CD4-positive, alpha-beta T cell treated with Interleukin-6 for 4 hours (primary cell): ENCODE results near the gene SRP54.
"Not testable (repeated sequence)": the region's sequence is repeated elsewhere in the genome, so short reads cannot be mapped to it uniquely, and the experiment has no call there.

Experiments
- DNase-seq: peaks from one replicate; pipeline ENCODE4 v3.0.0-alpha.2; 2020; ENCODE audit warnings: mixed read lengths

SRP54 gene

DNA sequence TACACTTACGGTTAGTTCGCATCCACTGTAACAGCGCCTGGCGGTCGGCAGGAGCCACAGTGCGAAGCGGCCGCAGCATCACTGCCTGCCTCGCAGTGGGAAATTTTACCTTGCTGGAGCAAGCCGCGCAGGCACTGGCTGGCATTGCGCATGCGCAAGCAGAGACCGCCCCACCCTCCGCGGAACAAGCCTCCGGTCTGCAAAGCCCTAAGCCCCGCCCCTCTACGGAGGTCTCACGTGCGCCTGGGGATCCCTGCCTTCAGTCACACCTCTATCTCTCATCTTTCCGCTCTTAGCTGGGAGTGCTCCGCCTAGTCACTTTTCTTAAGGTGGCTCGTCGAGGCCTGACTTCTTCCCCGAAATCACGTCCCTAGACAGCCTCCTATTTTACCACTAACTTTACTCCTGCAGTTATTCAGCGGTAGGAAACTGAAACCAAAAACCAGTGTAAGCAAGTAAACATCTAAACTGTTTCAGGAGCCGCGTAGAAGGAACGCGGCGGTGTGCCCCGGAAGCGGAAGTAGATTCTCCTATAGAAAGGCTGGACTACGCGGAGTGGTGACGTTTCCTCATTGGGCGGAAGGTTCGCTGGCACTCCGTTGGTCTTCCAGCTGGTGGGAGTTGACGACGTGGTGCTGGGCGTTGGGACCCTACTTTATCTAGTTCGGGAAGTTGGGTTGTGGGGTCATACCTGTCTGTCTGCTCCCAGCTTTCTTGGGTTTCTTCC lies at the start of gene SRP54:
TSS of gene SRP54 (plus strand) at position 572 of the 727 bp plus-strand sequence. CDS start 13,718 bp downstream, outside the sequence.
- DNase-seq, result peak; percentile 100

DNA sequence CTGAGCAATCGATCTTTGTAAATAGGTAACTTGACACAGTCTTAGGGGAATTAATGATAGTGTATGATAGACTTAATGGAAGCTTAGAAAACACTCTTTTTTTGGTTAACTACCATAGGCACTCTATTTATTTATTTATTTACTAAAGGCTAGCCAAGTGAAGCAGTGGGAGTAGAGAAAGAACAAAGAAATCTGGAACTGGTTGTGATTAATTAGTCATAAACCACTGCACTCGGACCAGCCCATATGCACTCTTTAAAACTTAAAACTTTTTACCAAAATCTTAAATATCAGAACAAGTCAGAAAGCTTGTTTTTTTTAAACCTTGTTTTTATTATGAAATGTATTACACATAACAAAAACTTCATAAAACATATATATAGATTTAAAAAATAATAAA lies 49.5 kb upstream of the SRP54 start:
- no peak for DNase-seq

- DNase-seq, result no peak
Observed at GRCh38 chr14:34935488-34935887, 47.3 kb upstream of the SRP54 start.

DNA sequence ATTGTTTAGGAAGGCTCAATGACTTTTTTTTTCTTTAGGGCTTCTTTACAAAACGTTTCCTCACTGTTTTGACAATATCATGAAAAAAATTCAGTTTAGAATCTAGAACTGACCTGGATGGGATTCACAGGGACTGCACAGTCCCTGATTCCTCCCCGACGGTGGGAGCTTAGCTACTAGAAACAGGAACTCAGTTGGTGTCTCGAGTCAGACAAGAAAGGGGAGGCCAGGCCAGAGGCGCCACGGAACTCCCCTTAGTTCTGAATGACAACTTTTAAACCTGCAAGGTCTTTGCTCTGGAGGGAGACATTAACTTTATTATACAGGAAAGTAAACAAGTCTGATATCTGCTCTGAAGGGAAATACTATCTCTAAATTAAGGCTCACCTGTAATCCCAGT lies 45.4 kb upstream of the SRP54 start:
- no peak for DNase-seq

DNA sequence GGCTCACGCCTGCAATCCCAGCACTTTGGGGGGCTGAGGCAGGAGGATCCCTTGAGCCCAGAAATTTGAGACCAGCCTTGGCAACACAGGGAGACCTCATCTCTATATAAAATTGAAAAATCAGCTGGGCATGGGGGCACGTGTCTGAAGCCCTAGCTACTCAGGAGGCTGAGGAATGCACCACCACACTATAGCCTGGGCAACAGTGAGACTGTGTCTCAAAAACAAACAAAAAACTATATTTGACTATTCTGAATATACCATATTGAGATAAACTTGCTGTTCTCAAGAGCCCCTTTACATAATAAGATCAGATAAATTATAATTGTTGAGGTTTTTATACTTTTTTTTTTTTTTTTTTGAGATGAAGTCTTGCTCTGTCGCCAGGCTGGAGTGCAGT lies 44.9 kb upstream of the SRP54 start:
- DNase-seq, result no peak

DNA sequence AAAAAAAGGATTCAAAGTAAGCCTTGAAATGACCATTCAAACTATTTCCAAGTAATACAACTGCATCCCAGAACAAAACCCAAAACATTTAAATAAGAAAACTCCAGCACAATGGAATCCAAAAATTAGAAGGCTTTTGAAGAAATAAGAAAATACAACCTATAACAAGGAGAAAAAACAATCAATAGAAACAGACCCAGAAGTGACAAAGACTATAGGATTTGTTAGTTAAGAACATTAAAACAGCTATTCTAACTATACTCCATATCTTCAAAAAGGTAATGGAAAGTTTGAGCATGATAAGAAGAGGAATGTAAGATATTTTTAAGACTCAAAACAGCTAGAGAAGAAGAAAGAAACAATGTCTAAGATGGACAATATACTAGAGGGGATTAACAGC lies 39.3 kb upstream of the SRP54 start:
- no peak for DNase-seq

- no peak for DNase-seq
Observed at GRCh38 chr14:34944744-34945143, 38.0 kb upstream of the SRP54 start.

DNA sequence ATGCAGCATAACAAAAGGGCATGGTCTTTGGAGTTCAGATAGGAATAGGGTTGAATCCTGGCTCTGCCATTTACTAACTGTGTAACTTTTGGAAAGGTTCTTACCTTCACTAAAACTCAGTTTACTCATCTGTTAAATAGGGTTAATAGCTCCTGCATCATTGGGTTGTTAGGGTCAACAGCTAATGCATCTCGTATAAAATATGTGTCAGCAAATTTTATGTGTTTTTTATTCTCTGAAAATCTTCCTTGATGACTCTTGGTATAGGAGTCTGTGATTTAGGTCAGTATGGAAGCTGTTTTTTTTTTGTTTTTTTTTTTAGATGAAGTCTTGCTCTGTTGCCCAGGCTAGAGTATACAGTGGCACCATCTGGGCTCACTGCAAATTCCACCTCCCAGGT lies 36.1 kb upstream of the SRP54 start:
- DNase-seq, result no peak

- no peak for DNase-seq
Observed at GRCh38 chr14:34951286-34951685, 31.5 kb upstream of the SRP54 start.

DNA sequence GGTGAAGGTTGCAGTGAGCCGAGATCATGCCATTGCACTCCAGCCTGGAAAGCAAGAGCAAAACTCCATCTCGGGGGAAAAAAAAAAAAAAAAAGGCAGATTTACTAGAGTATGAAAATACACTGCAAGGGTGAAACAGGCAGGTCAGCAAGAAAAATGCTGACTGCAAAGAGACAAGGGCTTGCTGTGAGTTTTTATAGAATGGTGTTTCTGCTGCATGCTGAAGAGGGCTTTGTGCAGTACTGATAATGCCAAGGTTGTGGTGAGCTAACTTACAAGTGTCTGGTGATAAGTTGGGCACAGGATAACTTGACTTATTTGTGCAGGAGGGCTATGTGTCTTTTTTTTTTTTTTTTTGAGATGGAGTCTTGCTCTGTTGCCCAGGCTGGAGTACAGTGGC lies 25.9 kb upstream of the SRP54 start:
- DNase-seq, result no peak

- DNase-seq, result no peak
Observed at GRCh38 chr14:34957771-34958286, 25.0 kb upstream of the SRP54 start.

- DNase-seq, result not testable (repeated sequence)
Observed at GRCh38 chr14:34962106-34962505, 20.7 kb upstream of the SRP54 start.

DNA sequence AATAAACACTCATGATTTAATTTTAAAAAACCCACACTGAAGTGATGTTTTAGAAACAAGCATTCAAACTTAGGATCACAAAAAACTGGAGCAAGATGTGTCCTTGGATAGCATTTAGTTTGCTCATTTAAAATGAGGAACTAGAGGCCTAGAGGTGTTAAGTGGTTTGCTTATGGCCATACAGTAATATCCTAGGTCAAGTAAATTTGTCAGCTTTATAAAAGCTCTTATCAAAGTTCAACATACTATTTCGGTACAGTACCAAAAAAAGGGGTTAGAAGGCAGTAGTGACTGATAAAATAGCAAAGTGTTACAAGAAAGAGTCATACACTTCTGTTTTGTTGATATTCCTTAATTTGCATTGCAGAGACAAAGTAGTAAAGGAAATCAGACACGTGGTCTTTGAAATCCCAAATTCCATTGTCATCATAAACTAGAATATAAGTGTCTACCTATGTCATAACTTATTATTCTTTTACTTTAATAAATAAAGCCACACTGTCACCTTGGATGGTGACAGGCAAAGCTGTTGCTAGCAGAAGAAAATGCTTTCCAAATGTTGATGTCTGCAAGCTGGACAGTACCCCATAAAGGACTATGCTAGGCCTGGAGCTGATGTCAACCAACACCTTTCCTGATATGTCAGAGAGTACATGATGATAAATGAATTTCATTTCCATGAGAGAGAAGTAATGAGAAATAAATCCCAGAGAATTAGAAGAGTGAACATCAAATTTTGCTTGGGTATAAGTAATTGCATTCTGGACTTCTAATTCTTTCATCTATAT lies 17.6 kb upstream of the SRP54 start:
- no peak for DNase-seq

DNA sequence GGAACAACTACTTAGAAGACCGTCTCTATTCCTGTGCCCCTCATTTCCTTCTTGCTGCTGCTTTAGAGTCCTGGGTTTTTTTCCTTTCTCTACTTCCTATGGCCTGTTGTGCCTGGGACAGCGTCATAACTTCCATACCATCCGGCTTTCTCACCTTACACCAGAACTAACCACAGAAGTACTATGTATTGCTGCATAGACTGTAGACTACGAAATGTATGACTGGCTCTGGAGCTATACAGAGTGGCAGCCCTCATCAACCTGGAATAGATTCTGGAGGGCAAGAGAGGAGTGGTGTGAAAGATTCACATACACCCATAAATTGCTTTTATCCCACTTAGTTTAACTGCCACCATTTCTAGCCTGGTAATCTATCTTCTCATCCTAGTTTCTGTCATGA lies 16.9 kb upstream of the SRP54 start:
- DNase-seq, result no peak

DNA sequence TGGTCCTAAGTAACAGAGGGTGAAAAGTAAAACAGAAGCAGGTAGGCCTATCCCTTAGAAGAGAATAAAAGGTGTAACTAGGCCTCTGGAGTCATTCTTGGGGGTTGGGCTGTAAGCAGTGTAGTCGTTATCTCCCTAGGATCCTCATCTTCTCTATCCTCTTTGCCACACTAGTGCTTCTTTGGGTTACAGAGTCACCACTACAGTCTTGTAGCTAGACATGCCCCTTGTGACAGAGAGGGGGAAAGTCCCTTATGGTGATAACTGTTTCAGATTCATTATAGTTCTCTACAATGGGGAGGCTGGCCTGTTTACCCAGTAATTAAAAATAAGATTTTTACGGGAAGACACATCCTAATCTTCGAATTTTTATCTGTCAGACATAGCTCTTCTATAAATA lies 16.4 kb upstream of the SRP54 start:
- DNase-seq, result no peak

- no peak for DNase-seq
Observed at GRCh38 chr14:34970665-34971064, 12.1 kb upstream of the SRP54 start.

DNA sequence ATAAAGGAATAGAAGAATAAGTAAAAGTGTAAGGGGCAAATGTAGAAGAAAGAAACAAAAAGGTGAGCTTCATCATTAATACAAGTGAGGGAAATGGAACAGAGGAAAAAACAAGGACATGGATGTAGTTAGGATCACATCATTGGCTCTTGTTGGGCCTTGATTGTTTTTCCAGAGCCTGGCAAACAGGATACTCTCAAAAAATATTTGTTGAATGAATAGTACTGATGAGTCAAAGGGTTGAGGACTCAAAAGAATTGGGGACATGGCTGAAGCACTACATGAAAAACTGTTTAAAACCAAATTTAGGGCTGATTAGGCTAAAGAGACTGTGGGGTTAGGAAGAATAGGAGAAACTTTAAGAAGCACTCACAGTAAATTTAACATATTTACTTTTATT lies 11.4 kb upstream of the SRP54 start:
- DNase-seq, result no peak

GRCh38 chr14:34971801-34972200 lies 11.0 kb upstream of the SRP54 start:
- DNase-seq, result no peak

DNA sequence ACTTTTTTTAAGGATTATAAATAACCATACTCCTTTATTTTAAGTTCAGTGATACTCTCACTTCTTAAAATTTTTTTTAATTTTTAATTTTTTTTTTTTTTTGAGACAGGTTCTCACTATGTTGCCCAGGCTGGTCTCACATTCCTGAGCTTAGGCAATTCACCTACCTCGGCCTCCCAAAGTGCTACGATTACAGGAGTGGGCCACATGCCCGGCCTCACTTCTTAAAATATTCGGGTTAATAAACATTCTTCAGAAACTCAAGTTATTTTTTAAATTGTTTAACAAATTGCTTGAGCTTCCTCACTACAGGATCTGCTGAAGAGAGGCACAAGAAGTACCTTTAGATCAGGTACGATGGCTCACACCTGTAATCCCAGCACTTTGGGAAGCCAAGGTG lies 4.3 kb upstream of the SRP54 start:
- DNase-seq, result no peak

DNA sequence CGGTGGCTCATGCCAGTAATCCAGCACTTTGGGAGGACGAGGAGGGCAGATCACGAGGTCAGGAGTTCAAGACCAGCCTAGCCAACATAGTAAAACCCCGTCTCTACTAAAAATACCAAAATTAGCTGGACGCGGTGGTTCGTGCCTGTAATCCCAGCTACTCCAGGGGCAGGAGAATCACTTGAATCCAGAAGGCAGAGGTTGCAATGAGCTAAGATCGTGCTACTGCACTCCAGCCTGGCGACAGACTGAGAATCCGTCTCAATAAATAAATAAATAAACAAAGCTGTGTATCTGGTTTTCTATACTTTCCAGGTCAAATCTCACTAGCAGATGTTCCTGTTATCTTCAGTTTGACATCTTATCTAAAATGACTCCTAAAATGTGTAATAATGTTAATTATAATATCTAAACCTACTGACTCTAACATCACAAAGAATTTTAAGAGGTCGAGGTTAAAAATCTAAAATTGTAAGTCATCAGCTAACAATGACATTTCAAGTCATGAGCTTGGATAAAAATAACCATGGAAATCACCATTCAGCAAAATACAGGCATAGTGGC lies 2.4 kb upstream of the SRP54 start:
- no peak for DNase-seq

- peak; percentile 38 for DNase-seq
Observed at GRCh38 chr14:34981743-34982420, 910 bp upstream of the SRP54 start.

- no peak for DNase-seq
Observed at GRCh38 chr14:34983148-34983760, 462 bp downstream of the SRP54 start.

GRCh38 chr14:34983786-34984185 lies 994 bp downstream of the SRP54 start:
- no peak for DNase-seq
